HK-2 (cell line): ENCODE results near the gene CRYBA2.

Experiments
- DNase-seq: peaks from one replicate; pipeline ENCODE4 v3.0.0-alpha.2; 2018; ENCODE audit not compliant: unreplicated experiment

The CRYBA2 gene

GRCh38 chr2:218956039-218956438, 37.2 kb downstream of the CRYBA2 start:
- DNase-seq: no peak

- DNase-seq: no peak
Measured at GRCh38 chr2:218954541-218955300, 38.5 kb downstream of the CRYBA2 start.

GRCh38 chr2:218953366-218953954, 39.8 kb downstream of the CRYBA2 start:
- DNase-seq: no peak

- no peak for DNase-seq
Measured at GRCh38 chr2:218952160-218952559, 41.1 kb downstream of the CRYBA2 start.

GRCh38 chr2:218946621-218947020, 46.6 kb downstream of the CRYBA2 start:
- no peak for DNase-seq

- DNase-seq: no peak
Measured at GRCh38 chr2:218944759-218945404, 48.3 kb downstream of the CRYBA2 start.
